Ramos (cell line): Measurements from ENCODE around the gene DLGAP4.

ENCODE experiments used
- in situ Hi-C: fragments of 300-500 bp; cut with MboI; formaldehyde crosslinking; loops from one replicate; pipeline ENCODE4 v1.14.3; 2022; ENCODE audit warnings: low sequenced_read_pairs; ENCODE audit not compliant: unreplicated experiment

DLGAP4 gene

DNA sequence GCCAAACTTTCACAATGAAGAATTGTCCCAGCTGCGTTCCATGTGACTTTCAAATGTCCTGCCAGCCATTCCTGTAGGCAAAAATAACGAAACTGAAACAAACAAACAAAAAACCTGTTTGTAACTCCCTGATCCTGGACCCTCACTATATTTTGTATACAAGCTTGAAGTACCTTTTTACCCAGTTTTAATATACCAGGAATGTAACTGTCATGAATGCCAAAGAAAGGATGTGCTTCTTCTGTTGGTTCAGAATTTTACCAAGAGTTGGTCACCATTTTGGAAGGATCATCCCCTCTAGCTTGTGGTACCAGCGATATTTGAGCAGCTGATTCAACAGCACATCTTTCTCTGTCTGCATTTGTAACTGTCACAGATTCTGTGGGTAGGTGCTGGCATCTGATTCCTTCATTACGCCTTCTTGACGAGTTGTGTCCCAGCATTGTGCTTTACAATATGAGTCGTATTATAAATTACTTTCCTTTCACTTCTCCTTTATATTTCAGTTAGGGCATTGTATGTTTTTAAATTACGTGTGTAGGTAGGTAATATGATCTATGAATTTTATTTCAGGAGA is 93.9 kb downstream of the DLGAP4 start:
- in situ Hi-C loops, result no loop called here

DNA sequence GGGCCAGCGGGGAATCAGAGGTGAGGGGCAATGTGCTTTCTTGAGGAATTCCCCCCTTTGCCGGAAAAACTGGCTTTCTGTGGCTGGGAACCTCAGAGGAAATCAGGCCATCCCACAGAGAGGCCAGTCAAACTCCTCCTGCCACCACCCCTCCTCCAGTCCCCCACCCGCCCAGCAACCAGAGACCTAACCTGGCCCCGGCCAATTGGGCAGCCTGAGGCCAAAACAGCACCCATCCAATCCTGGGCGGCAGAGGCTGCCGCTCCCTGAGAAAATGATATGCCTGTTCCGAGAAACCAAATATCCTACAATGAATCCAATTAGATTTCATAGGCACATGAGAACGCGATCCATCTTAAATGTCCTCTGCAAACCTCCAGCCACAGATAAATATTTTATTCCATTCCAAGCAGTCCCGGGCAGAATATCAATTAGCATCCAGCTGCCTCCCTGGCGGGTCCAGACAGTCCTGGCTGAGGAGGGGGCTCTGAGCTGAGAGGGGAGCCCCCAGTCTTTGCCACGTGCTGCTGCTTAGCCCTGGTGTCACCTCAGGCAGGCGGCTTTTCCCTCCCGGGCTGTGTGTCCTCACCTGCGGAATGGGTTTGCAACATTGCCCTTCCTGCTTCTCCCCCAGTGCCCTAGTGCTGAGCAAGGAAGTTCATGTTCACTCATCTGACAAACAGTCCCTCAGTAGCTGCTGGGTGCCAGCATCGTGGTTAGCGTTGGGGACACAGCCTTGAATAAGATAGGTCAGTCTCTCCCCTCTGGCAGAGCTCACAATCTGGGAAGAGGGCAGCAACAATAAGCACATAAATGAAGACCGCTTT is 95.0 kb downstream of the DLGAP4 start:
- in situ Hi-C loops, result no loop called here

DNA sequence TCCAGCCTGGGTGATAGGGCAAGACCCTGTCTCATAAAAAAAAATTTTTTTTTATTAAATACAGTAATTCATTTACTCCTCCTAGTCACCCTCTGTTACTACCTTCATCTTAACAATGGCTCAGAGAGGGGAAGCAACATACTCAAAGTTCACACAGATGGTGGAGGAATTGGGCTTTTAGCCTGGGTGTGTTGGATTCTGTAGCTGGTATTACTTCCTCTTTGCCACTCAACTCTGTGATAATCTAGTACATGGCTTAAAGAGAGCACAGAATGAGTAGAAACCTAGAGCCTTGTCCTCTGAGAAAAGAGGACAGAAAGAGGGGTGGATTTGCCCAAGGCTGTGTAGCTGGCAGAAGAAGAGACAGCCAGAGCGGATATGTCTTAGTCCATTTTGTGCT is 96.6 kb downstream of the DLGAP4 start:
- in situ Hi-C loops, result no loop called here

DNA sequence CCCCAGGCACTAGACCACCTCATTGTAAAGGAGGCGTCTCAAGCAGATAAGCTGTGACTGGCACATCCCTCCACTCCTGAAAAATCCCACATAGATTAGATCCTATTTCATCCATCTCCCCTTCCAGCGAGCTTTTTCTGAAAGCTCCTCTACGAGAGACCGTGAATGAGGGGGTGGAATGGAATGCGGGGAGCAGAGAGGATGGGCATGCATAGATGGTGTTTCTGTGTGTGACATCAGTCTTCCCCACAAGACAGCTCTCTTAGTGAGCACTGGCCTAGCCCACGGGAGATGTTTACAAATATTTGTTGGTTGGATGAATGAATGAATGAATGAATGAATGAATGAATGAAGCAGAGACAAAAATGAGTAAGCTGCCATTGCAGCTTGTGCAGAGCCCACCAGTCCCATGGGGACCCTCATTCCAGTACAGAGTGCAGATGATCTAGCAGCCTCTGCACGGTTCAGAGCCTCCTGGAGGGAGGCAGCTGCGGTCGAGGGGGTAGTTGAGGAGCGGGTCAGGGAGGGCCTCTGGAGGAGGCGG is 98.4 kb downstream of the DLGAP4 start:
- in situ Hi-C loops, result no loop called here

DNA sequence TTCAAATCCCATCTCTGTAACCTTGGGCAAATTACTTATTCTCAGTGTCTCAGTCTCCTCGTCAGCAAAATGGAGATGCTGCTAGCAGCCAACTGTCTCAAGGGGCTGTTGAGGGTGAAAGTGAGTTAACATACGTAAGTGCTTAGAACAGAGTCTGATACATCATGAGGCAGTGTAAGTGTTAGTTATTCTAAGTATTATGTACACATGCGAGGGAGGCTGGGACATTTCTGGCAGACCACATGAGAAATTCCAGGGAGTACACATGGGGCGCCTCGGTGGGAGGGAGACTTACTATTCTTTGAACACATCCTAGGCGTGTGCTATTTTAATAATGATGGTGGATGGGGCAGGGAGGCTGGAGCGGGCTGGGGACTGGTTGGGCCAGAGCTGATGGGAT is 99.1 kb downstream of the DLGAP4 start:
- in situ Hi-C loops, result no loop called here

DNA sequence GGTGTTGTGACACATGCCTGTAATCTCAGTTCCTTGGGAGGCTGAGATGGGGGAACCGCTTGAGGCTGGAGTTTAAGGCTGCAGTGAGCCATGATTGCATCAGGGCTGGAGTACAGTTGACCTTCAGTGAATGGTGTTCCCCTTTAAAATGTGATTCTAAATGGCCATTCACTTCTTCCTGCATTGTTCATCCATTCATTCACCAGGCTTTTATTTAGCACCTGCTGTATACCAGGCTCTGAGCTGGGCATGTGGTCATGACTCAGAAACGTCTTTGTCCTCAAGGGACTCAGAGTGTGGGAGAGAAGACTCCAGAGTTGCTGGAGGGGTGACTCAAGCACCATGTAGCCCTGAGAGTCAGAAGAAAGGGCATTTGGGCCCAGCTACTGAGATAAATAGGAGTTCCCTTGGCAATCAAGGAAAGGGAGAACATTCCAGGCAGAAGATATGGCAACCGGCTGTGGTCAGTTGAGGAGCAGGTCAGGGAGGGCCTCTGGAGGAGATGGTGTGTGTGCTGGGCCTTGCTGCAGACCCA is 101.1 kb downstream of the DLGAP4 start:
- in situ Hi-C loops, result no loop called here

DNA sequence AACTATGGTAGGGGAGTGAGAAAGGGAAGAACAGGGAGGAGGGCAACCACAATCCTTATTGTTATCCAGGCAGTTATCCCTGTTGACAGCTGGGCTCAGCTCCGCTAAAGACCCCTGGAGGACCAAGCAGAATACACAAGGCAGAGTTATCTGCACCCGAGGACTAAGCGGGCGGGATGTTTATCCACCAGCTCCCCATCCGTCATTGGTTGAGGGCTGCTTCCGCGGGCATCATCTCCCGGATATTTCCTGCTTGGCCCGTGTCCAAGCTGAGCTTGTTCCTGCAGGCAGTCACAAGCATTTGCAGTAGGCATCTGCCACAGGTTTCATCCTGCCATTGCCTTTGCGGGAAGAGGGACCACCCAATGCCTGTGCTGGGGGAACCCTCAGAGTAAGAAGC is 102.1 kb downstream of the DLGAP4 start:
- in situ Hi-C loops, result no loop called here

DNA sequence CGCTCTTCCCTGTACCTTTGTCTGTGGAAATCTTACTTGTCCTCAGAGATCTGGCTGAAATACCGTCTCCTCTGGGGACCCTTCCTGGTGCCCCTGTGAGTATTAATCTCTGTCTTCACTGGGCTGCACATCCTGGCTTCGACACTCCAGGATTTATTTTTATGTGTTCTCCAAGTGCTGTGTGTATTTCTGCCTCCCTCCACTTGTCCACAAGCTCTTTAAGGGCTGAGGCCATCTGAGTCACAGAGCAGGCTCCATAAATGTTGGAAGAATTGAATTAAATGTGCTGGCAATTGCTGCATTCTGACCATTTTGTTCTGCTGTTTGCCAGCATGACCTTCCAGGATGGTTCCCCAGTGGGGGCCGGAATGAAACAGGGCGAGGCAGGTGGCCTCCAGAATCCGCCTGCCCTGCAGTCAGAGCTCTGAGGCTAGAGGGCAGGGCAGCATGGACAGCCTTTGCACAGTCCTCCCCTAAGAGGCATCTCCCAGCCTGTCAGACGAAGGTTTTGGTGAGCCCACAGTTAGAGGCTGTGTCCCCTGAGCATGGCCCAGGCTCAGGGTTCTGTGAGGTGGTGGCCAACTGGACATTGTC is 105.8 kb downstream of the DLGAP4 start:
- in situ Hi-C loops, result no loop called here

DNA sequence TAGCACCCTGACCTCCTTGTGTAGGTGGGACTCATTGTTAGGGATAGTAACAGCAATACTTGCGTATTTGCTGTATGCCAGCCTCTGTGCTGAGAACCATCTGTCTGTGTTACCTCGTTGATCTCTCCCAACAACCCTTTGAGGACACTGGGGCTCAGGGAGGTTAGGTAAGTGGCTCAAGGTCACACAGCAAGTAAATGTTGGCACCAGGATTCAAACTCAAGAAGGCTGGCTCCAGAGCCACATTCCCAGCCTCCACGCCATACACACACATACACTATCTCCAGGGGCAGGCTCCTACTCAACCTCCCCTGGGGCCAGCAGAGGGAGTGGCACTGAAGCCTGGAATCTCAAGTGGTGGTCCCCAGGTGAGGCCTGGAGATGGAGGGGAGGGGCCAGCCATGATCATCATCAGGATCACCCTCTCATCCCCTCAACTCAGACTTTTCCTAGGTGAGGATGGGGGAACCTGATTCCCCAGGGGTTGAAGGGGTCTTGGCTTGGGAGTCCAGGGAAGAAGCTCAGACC is 109.4 kb downstream of the DLGAP4 start:
- in situ Hi-C loops, result no loop called here

DNA sequence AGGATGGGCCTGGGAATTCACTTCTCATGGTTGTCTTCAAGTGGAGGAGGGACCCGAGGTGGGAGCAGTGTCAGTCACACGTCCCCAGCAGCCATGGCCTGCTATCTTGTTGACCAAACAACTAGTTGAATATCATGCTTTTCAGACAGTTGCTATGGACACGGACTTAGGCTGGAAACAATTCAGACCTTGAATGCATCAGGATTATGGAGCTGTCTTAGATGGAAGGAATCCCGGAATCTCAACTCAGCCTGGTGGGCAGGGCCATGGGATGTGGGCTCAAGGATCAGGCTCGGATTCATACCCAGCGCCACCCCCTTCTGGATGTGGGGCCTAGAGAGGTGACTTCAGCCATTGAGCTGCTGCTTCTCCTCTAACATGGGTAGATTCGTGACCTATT is 112.6 kb downstream of the DLGAP4 start:
- in situ Hi-C loops, result no loop called here

DNA sequence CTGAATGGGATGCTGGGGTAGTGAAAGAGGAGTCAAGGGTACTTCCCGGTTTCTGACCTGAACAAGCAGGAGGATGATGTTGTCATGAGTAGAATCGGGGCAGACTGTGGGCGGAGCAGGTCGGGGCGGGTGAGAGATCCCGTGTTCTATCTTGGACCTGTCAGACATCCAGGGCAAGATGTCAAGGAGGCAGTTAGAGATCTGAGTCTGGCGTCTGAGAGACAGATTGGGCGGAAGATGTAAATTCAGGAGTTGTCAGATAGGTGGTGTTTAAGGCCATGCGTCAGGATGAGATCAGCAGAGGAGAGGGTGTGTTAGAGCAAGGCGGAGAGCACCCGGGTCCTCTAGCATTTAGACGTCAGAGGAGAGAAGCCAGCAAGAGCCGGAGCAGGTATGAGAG is 115.5 kb downstream of the DLGAP4 start:
- in situ Hi-C loops, result no loop called here

DNA sequence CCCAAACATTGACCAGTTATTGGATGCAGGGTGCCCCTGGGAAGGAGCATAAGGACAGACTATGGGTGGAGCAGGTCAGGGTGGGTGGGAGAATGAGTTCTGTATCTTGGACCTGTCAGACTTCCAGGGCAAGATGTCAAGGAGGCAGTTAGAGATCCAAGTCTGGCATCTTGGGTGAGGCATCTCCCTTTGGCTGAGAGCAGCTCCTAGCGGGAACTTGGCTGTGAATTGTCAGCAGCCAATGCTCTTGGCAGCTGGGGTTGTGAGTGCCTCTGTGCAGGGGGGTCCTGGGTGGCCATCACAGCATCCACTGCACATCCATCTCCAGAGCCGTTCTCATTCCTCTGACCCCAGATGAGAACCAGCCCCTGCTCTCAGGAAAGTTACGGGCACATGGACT is 118.2 kb downstream of the DLGAP4 start:
- in situ Hi-C loops, result no loop called here

DNA sequence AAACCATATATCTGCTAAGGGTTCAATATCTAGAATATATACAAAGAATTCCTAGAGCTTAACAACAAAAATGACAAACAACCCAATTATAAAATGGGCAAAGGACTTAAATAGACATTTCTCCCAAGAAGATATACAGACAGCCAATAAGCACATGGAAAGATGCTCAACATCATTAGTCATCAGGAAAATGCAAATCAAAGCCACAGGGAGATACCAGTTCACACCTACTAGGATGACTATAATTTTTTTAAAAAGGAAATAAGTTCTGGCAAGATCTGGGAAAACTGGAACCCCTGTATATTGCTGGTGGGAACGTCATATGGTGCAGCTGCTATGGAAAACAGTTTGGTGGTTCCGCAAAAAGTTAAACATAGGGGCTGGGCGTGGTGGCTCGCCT is 119.0 kb downstream of the DLGAP4 start:
- in situ Hi-C loops, result loop anchor here (25.0 kb wide), 1 partner anchor 438 kb away; no protein-coding TSS in a partner anchor

DNA sequence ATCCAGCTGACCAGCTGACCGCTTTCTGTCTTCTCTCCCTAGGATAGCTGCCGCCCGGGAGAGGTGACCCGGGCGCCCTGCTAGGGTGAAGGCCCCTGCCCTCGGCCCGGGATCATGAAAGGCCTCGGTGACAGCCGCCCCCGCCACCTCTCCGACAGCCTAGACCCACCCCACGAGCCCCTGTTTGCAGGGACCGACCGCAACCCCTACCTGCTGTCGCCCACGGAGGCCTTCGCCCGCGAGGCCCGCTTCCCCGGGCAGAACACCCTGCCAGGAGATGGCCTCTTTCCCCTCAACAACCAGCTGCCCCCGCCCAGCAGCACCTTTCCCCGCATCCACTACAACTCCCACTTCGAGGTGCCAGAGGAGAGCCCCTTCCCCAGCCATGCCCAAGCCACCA is 125.5 kb downstream of the DLGAP4 start:
- in situ Hi-C loops, result loop anchor here (25.0 kb wide), 1 partner anchor 444 kb away; no protein-coding TSS in a partner anchor

DNA sequence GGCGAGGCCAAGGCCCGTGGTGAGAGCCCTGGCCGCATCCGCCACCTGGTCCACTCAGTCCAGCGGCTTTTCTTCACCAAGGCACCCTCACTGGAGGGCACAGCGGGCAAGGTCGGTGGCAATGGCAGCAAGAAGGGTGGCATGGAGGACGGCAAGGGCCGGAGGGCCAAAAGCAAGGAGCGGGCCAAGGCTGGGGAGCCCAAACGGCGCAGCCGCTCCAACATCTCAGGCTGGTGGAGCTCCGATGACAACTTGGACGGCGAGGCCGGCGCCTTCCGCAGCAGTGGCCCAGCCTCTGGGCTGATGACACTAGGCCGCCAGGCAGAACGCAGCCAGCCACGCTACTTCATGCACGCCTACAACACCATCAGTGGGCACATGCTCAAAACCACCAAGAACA is 126.0 kb downstream of the DLGAP4 start:
- in situ Hi-C loops, result loop anchor here (25.0 kb wide), 1 partner anchor 445 kb away; no protein-coding TSS in a partner anchor

DNA sequence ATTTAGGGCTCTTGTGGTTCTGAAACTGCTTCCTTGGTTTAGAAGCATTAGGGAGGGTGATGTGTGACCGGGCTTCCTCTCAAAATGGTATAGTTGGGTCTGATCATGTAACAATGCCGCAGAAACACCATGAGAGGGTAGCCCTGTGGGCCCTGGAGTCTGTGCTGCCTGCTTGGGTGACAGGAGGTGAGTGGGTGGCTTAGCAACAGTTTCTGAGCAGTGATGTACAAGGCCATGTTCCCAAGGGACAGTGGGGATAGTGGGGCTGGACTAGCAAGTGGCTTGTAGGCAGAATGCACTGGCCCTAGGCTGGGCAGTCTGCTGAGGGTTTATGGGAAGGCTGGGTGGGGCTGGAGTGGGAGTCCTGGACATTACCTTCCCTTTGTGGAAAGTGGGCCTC is 128.2 kb downstream of the DLGAP4 start:
- in situ Hi-C loops, result loop anchor here (25.0 kb wide), 1 partner anchor 447 kb away; no protein-coding TSS in a partner anchor

DNA sequence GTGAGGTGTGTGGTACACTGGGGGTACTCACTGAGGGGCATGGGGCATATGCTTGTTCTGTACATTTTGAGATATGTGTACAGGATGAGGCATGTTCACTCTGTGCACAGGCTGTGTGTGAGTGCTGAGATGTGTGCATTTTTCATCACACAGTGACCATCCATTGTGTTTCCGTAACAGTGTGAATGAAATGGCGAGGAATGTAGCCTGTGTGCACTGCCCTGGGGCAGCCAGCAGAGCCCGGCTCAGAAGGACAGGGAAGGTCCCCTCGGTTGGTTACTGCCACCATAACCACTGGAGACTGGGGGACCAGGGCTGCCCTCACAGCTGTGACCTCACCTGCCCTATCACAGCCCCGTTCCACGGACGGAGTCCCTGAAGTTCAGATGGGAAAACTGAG is 129.0 kb downstream of the DLGAP4 start:
- in situ Hi-C loops, result loop anchor here (25.0 kb wide), 1 partner anchor 448 kb away; no protein-coding TSS in a partner anchor

DNA sequence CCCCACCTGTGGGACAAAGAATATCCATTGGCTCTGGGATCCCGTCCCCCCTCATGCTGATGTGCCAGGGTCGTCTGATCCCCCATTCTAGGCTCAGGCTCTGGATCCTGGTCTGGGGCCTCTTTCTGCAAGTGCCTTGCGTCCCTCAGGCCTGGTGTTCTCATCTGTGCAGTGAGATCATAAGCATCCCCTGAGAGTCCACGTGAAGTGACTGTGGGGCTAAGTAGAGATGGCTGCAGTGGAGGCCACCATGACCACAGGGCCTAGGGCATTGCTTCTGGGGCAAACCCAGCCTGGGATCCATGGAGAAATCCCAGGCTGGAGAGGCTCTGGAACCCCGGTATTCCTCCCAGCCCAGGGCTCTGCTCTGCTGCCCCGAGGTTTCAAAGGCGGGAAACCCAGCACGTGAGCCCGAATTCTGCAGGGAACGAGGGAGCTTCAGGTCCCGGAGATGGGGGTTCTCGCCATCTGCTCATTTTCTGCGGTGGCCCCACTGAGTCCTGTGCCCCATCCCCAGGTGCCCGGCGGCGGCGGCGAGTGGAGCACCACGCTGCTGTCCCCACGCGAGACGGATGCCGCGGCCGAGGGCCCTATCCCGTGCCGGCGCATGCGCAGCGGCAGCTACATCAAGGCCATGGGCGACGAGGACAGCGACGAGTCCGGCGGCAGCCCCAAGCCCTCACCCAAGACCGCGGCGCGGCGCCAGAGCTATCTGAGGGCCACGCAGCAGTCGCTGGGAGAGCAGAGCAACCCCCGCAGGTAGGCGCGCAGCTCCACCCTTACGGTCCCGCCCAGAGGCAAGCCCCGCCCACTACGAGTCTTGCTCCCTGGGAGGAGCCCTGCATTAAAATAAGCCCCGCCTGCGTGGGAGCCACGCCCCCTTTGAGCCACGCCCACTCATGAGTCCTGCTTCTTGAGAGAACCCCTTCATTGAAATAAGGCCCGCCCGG is 129.7 kb downstream of the DLGAP4 start:
- in situ Hi-C loops, result loop anchor here (25.0 kb wide), 1 partner anchor 449 kb away; no protein-coding TSS in a partner anchor

DNA sequence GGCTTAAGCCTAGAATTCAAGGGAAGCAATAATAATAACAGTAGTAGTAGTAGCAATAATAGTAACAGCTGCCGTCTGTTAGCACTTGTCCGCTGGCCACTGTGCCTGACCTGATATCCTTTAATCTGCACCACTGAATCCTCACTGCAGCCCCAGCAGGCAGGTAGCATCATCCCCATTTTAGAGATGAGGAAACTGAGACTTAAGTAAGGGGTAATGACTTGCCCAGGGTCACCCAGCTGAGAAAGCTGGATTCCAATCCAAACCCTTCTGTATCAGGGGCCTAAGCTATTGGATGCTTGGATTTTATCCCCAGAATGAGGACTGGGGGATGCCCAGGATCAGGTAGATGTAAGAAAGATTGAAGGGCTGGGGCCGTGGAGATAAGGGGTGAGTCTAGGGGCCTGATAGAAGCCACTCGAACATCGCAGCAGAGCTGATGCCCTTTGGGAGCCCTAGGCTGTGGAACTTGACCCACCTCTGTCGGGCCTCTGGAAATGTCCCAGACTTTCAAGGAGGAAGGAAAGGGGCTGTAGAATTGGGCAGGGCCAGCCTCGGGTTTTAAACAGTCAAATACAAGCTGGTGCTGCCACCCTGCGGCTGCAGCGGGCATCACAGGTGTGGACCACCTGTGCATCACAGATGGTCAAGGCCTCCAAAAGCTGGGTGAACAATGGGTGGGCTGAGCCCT is 133.0 kb downstream of the DLGAP4 start:
- in situ Hi-C loops, result loop anchor here (25.0 kb wide), 1 partner anchor 452 kb away; no protein-coding TSS in a partner anchor
